ENCODE measurements around the gene UGCG.
"Not testable (repeated sequence)": the region's sequence is repeated elsewhere in the genome, so short reads cannot be mapped to it uniquely, and the experiment has no call there.

The UGCG gene

DNA sequence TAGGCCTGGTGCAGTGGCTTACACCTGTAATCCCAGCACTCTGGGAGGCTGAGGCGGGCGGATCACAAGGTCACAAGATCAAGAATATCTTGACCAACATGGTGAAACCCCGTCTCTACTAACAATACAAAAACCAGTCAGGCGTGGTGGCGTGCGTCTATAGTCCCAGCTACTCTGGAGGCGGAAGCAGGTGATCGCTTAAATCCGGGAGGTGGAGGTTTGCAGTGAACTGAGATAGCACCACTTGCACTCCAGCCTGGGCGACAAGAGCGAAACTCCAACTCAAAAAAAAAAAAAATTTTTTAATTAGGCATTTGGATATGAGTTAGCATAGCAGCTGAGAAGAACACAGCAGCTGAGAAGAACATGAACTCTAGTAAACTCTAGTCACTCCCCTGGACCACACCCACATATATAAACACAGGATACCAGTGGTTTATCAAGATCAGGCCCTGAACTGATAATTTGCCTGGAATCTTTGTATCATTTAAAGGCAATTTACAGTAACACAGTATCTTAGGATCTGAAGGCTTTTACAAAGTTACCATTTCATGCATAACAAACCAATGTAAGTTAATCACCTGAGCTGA lies 4.6 kb upstream of the UGCG start:
- no peak for ATAC-seq

GRCh38 chr9:111896942-111897600 lies 457 bp downstream of the UGCG start:
- ATAC-seq: peak; percentile 42 to 59

DNA sequence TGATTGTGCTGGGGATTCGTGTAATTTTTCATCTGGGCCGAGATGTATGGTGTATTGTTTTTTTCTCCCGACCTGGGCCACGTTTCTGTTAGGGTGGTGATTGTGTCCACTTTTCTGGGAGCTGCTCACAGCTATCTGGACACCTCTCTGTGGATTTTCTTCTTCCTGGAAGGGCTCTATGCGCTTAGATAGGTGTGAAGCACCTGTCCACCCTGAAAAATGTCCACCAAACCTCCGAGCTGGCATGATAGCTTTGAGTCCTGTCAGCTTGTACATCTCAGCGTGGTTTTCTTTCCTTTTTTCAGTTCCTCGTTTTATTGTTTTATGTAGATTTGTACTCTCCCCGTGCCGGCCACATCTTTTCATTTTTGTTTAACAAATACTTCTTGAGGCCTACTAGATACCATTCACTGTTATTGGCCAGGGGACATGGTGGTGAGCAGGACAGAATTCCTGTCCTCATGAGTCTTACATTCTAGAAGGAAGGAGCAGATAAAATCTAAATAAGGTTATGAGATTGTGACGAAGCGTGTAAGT lies 1.1 kb downstream of the UGCG start:
- peak in 1 of 2 donors; percentile 3 for ATAC-seq

DNA sequence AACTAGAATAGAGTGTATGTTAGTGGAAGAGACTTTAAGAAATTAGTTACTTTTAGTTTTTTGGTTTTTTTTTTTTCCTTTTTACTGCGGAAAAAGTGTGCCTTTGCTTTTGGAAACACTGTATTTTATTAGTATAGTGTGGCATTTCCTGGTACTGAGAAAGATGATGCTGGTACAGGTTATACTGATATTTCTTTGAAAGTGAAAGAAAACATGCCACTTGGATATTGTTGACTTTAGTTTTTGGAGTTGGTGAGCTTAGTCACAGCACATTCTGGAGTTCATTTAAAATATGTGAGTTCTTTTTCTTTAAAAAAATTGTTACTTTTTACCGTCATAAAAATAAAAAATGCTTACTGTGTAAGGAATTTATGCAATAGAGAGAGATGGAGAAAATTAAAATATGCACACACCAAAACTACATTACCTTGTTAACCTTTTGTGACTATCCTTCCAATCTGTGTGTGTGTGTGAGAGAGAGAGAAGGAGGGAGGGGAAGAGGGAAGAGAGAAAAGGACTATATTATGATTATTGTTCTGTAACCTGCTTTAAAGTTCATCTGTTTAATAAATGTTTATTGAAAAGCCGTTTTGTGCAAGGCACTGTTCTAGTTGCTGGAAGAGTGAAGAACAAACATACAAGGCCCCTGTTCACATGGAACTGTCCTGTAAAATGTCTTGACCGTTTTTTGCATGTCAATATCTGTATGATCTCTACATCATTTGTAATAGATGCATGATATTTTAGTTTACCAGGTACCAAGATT lies 1.9 kb downstream of the UGCG start:
- ATAC-seq: peak in 1 of 2 donors; percentile 27

DNA sequence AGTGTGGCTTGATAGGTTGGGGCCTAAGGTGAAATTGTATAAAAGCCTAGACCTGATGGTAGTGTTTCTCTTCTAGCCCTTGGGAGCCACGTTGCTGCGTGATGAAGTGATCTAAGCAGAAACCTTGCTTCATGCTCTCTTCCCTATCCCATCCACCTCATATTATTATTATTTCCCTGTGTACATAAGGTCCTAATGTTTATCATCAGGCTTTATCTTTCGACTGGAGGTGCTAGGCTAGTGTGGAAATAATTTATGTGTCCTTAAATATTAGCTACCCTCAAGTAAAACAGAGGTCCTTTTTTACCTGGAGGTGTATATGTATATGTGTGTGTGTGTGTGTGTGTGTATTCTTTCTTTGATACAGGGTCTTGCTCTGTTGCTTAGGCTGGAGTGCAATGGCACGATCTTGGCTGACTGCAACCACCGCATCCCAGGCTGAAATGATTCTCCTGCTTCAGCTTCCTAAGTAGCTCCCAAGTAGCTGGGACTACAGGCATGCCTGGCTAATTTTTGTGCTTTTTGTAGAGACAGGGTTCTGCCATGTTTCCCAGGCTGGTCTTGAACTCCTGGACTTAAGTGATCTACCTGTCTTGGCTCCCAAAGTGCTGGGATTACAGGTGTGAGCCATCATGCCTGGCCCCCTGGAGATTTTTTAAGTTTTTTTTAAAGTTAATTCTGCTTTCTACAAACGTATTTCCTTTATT lies 3.7 kb downstream of the UGCG start:
- no peak for ATAC-seq

DNA sequence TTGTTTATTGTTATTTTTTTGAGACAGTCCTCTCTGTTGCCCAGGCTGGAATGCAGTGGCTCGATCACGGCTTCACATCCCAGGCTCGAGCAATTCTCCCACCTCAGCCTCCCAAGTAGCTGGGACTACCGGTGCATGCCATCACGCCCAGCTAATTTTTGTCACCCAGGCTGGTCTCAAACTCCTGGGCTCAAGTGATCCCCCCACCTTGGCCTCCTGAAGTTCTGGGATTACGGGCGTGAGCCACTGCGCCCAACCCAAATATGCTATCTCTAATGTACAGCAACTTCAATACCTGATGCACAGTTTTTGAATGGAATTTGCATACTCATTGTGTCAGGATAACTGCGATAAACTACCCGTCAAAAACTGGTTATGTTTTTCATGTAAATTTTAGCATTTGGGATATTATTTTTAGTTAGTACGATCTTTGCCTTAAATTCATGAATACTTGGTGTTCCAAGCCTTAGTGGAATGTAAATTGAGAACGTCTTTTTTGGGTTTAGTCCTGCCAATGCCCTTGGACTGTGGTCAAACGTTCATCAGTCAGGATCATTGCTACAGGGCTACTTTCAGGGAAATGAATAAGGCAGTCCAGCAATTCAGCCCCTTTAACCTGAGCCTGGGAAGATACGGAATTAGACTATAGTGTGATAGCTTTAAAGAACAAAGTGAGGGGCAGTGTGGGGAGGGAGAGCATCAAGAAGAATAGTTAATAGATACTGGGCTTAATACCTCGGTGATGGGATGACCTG lies 4.4 kb downstream of the UGCG start:
- ATAC-seq: no peak

DNA sequence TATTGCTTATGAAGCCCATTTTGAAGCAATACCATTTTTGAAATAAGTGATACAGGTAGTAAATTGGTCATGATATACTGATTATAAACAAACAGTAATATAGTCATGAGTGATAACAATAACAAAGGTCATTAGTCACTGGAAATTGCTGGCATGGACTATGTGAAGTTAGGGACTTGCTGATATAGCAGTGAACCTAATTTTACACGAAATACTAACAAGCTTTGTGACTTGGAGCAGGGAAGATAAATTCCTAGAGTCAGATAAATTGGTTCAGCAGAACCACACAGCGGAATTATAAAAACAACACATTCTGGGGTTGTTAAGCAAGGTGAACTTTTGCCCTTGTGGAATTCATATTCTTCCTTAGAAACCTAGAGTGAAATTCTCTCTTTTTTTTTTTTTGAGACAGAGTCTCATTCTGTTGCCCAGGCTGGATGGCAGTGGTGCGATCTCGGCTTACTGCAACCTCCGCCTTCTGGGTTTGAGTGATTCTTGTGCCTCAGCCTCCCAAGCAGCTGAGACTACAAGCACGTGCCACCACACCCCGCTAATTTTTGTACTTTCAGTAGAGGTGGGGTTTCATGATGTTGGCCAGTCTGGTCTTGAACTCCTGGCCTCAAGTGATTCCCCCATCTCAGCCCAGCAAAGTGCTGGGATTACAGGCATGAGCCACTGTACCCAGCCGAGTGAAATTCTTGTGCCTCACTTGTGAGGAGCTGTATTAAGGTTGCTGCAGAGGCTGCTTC lies 6.0 kb downstream of the UGCG start:
- peak in 1 of 2 donors; percentile 25 for ATAC-seq

GRCh38 chr9:111903535-111903934 lies 6.9 kb downstream of the UGCG start:
- ATAC-seq: not testable (repeated sequence)

DNA sequence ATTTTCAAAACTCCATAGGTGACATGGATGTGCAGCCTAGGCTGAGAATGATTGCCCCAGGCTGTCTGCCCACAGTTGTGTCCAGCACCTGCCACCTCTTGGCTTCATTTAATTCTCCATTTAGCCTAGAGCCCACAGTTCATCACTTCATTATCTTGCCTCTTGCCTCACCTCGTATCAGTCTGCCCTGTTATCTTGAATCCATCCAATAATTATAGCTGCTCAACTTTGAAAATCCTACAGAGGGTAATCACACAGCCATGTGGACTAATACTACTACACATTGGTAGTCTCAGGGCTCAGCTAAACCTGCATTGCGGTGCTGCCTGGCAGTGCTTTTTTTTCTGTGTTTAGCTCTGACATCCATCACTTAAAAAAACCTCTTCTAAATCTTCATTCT lies 7.4 kb downstream of the UGCG start:
- ATAC-seq: no peak

DNA sequence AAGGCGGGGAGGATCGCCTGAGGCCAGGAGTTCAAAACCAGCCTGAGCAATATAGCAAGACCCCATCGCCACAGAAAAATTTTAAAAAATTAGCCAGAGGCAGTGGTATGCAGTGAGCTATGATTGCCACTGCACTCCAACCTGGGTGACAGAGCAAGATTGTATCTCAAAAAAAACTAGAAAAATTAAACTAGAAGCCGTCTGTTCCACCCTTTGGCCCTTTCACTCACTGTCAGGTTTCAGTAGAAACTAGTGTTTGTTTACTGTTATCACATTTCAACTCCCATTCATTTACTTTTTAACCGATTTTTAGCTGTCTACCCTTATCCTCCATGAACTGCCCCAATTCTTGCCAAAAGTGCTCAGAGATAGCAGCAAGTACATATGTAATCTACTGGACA lies 8.3 kb downstream of the UGCG start:
- ATAC-seq: no peak

DNA sequence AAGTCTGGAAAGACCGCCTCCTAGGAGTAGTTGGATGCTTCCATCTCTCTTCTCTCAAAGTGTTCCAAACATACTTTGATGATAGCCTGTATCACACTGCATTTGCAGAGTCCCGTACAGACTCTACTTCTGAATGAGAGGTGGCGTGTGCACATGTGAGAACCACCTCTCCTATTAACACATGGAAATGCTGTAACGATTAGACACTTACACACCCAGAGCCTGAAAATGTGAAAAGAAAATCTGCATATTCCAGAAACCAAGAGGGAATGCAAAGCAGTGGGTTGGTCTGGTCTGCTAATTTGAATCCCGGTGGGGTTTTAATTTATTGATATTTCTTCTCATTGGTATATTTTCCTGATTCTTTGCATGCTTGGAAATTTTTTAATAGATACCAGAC lies 10.5 kb downstream of the UGCG start:
- no peak for ATAC-seq

- ATAC-seq: no peak
Observed at GRCh38 chr9:111909444-111909843, 12.8 kb downstream of the UGCG start.

DNA sequence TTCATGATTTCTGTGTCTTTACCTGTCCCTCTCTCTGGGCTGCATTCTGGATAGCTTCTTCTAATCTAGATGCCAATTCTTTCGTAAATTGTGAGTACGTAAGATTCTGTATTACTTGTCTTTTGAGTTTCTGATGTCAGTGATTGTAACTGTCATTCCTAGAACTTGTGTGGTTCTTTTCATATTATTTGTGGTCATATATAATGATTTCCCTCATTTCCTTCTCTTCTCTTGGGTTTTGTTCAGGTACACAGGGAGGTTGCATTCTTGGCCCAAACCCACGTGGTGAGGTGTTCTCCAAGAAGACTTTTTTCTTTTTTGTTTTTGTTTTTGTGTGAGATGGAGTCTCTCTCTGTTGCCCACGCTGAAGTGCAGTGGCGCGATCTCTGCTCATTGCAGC lies 13.8 kb downstream of the UGCG start:
- ATAC-seq: peak; percentile 39 to 58

- no peak for ATAC-seq
Observed at GRCh38 chr9:111913159-111913558, 16.5 kb downstream of the UGCG start.

- peak in 1 of 2 donors; percentile 33 for ATAC-seq
Observed at GRCh38 chr9:111914749-111915424, 18.3 kb downstream of the UGCG start.

GRCh38 chr9:111915425-111915758 lies 18.8 kb downstream of the UGCG start:
- peak; percentile 14 to 29 for ATAC-seq

DNA sequence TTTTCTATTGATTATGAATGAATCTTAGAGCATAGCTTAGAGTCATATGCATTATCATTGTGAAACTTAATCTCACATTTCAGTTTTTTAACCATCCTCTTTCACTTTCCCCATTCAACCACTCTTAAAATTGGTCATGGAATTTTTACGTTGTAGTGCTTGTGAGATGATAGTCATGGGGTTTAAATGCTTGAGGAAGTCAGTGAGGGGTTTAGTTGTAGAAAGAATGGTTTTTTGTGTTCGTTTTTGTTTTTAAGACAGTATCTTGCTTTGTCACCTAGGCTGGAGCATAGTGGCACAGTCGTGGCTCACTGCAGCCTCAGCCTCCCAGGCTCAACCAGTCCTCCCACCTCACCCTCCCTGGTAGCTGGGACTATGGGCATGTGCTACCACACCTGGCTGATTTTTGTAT lies 19.6 kb downstream of the UGCG start:
- peak; percentile 86 to 88 for ATAC-seq

- no peak for ATAC-seq
Observed at GRCh38 chr9:111917201-111917600, 20.6 kb downstream of the UGCG start.

GRCh38 chr9:111917980-111918379 lies 21.4 kb downstream of the UGCG start:
- no peak for ATAC-seq

GRCh38 chr9:111919875-111920274 lies 23.3 kb downstream of the UGCG start:
- ATAC-seq: no peak

DNA sequence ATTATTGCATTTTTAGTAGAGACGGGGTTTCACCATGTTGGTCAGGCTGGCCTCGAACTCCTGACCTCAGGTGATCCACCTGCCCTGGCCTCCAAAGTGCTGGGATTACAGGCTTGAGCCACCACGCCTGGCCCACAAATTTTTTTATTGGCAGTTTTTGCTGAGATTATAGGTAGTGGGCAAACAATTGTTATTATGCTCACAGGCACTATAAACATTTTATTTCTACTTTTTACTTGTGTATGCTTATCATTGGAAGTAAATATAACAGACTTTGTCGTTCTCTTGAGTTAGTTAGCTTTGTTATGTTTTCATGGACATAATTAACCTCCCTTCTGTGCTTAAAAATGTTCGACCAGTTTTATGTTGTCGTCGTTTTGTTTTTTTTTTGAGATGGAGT lies 23.9 kb downstream of the UGCG start:
- ATAC-seq: no peak
